GM12878 (cell line): ENCODE data around the gene CLIP3. TPM values are rescaled to one million over a fixed set of nuclear protein-coding genes. Genes with fewer than 3 reads are reported as not detected.

ENCODE experiments used
- polyA plus RNA-seq, 11 experiments: library from polyadenylated mRNA; depleted of rRNA in 4 of 11; unstranded in 6 of 11; stranded (reverse) in 5 of 11; fragments of >200 nt; fragmentation: Nextera tagmentation in 4 of 11; fragmentation: Illumina TruSeq in 1 of 11; extraction: Ambion mirVana in 4 of 11; extraction: Trizol in 1 of 11; gene quantifications; 1 replicate in 1 of 11; 2 replicates in 10 of 11; pipeline versions ENCODE4 v1.2.1 to v1.2.3, GENCODE V29; 2011 to 2016; ENCODE audit warnings: inconsistent platforms in 2 of 11, missing spikeins in 2 of 11, low read depth in 1 of 11
- total RNA-seq, 4 experiments: library from RNA; depleted of rRNA in 3 of 4; stranded (reverse); fragments of >200 nt in 3 of 4; fragmentation: Illumina TruSeq in 1 of 4; extraction: Trizol in 1 of 4; gene quantifications; 2 replicates each; pipeline versions ENCODE4 v1.2.1 to v1.2.3, GENCODE V29; 2013 to 2021

CLIP3 gene
- total and polyA plus RNA-seq, 10 of the 15 experiments (the other 5 are each of a cell fraction or from before 2014, with no cell fraction given): 0.09 to 2.7 (median 0.45) TPM; not detected in 1

Other genes starting within 250 kb of the CLIP3 start
Only the 7 nearest of the 20 such genes appear.
- 41.2 and 42.5 TPM in 2 replicates for gene SDHAF1, start 37.7 kb downstream of the CLIP3 start, total RNA-seq (2014; rRNA removed)
- gene SDHAF1, start 37.7 kb downstream of the CLIP3 start, total RNA-seq (2014; rRNA removed; fragmentation: Illumina TruSeq; extraction: Trizol): 14.6 and 15.6 TPM in 2 replicates
- gene SDHAF1, start 37.7 kb downstream of the CLIP3 start, total RNA-seq (2021): 30.9 and 32.7 TPM in 2 replicates
- gene SDHAF1, start 37.7 kb downstream of the CLIP3 start, polyA plus RNA-seq (2011; rRNA removed): 13.2 and 17.9 TPM in 2 replicates
- gene SDHAF1, start 37.7 kb downstream of the CLIP3 start, polyA plus RNA-seq (2014; fragmentation: Illumina TruSeq; extraction: Trizol): 3.4 and 9.0 TPM in 2 replicates
- 1 to 10 TPM in 1 of 2 experiments, under 1 TPM in 1; 0.74 to 3.3 TPM for gene SDHAF1, start 37.7 kb downstream of the CLIP3 start, polyA plus RNA-seq (2014; fragmentation: Nextera tagmentation; extraction: Ambion mirVana)
- gene SDHAF1, start 37.7 kb downstream of the CLIP3 start, polyA plus RNA-seq (2014; rRNA removed): 45.6 and 46.5 TPM in 2 replicates
- gene SDHAF1, start 37.7 kb downstream of the CLIP3 start, polyA plus RNA-seq (2016; fragmentation: Nextera tagmentation; extraction: Ambion mirVana): 10 to 100 TPM; 32.3 to 36.1 TPM
- 0.68 and 0.87 TPM in 2 replicates for gene SYNE4, start 24.1 kb downstream of the CLIP3 start, total RNA-seq (2014; rRNA removed)
- 0.09 and 0.76 TPM in 2 replicates for gene SYNE4, start 24.1 kb downstream of the CLIP3 start, total RNA-seq (2014; rRNA removed; fragmentation: Illumina TruSeq; extraction: Trizol)
- gene SYNE4, start 24.1 kb downstream of the CLIP3 start, total RNA-seq (2021): 0.72 and 1.2 TPM in 2 replicates
- gene SYNE4, start 24.1 kb downstream of the CLIP3 start, polyA plus RNA-seq (2011; rRNA removed): 0.90 and 1.1 TPM in 2 replicates
- gene SYNE4, start 24.1 kb downstream of the CLIP3 start, polyA plus RNA-seq (2014; fragmentation: Illumina TruSeq; extraction: Trizol): 0.68 and 0.93 TPM in 2 replicates
- gene SYNE4, start 24.1 kb downstream of the CLIP3 start, polyA plus RNA-seq (2014; fragmentation: Nextera tagmentation; extraction: Ambion mirVana): under 1 TPM; 0.35 to 0.69 TPM
- gene SYNE4, start 24.1 kb downstream of the CLIP3 start, polyA plus RNA-seq (2014; rRNA removed): 0.72 and 1.2 TPM in 2 replicates
- under 1 TPM; 0.71 to 0.81 TPM for gene SYNE4, start 24.1 kb downstream of the CLIP3 start, polyA plus RNA-seq (2016; fragmentation: Nextera tagmentation; extraction: Ambion mirVana)
- gene ALKBH6, start 18.7 kb downstream of the CLIP3 start, total RNA-seq (2014; rRNA removed): 37.1 and 42.5 TPM in 2 replicates
- 22.0 and 22.7 TPM in 2 replicates for gene ALKBH6, start 18.7 kb downstream of the CLIP3 start, total RNA-seq (2014; rRNA removed; fragmentation: Illumina TruSeq; extraction: Trizol)
- gene ALKBH6, start 18.7 kb downstream of the CLIP3 start, total RNA-seq (2021): 31.4 and 32.0 TPM in 2 replicates
- 30.5 and 40.9 TPM in 2 replicates for gene ALKBH6, start 18.7 kb downstream of the CLIP3 start, polyA plus RNA-seq (2011; rRNA removed)
- gene ALKBH6, start 18.7 kb downstream of the CLIP3 start, polyA plus RNA-seq (2014; fragmentation: Illumina TruSeq; extraction: Trizol): 31.5 and 37.2 TPM in 2 replicates
- gene ALKBH6, start 18.7 kb downstream of the CLIP3 start, polyA plus RNA-seq (2014; fragmentation: Nextera tagmentation; extraction: Ambion mirVana): 1 to 10 TPM; 1.2 to 1.6 TPM
- gene ALKBH6, start 18.7 kb downstream of the CLIP3 start, polyA plus RNA-seq (2014; rRNA removed): 54.8 and 56.5 TPM in 2 replicates
- 10 to 100 TPM; 35.2 to 41.8 TPM for gene ALKBH6, start 18.7 kb downstream of the CLIP3 start, polyA plus RNA-seq (2016; fragmentation: Nextera tagmentation; extraction: Ambion mirVana)
- gene THAP8, start 21.4 kb upstream of the CLIP3 start, total RNA-seq (2014; rRNA removed): 1.6 and 4.4 TPM in 2 replicates
- gene THAP8, start 21.4 kb upstream of the CLIP3 start, total RNA-seq (2014; rRNA removed; fragmentation: Illumina TruSeq; extraction: Trizol): 0.40 and 0.41 TPM in 2 replicates
- gene THAP8, start 21.4 kb upstream of the CLIP3 start, total RNA-seq (2021): 1.7 and 2.4 TPM in 2 replicates
- 1.8 and 2.8 TPM in 2 replicates for gene THAP8, start 21.4 kb upstream of the CLIP3 start, polyA plus RNA-seq (2011; rRNA removed)
- gene THAP8, start 21.4 kb upstream of the CLIP3 start, polyA plus RNA-seq (2014; fragmentation: Illumina TruSeq; extraction: Trizol): 0.55 and 0.91 TPM in 2 replicates
- under 1 TPM; 0.24 to 0.35 TPM for gene THAP8, start 21.4 kb upstream of the CLIP3 start, polyA plus RNA-seq (2014; fragmentation: Nextera tagmentation; extraction: Ambion mirVana)
- 3.6 TPM in 2 replicates for gene THAP8, start 21.4 kb upstream of the CLIP3 start, polyA plus RNA-seq (2014; rRNA removed)
- gene THAP8, start 21.4 kb upstream of the CLIP3 start, polyA plus RNA-seq (2016; fragmentation: Nextera tagmentation; extraction: Ambion mirVana): 1 to 10 TPM; 4.2 TPM
- gene WDR62, start 22.0 kb upstream of the CLIP3 start, total RNA-seq (2014; rRNA removed): 12.4 and 14.2 TPM in 2 replicates
- 6.1 and 6.2 TPM in 2 replicates for gene WDR62, start 22.0 kb upstream of the CLIP3 start, total RNA-seq (2014; rRNA removed; fragmentation: Illumina TruSeq; extraction: Trizol)
- gene WDR62, start 22.0 kb upstream of the CLIP3 start, total RNA-seq (2021): 18.1 and 20.1 TPM in 2 replicates
- 3.4 and 7.6 TPM in 2 replicates for gene WDR62, start 22.0 kb upstream of the CLIP3 start, polyA plus RNA-seq (2011; rRNA removed)
- 4.6 and 7.6 TPM in 2 replicates for gene WDR62, start 22.0 kb upstream of the CLIP3 start, polyA plus RNA-seq (2014; fragmentation: Illumina TruSeq; extraction: Trizol)
- under 1 TPM; 0.08 to 0.49 TPM for gene WDR62, start 22.0 kb upstream of the CLIP3 start, polyA plus RNA-seq (2014; fragmentation: Nextera tagmentation; extraction: Ambion mirVana)
- gene WDR62, start 22.0 kb upstream of the CLIP3 start, polyA plus RNA-seq (2014; rRNA removed): 15.3 and 19.6 TPM in 2 replicates
- gene WDR62, start 22.0 kb upstream of the CLIP3 start, polyA plus RNA-seq (2016; fragmentation: Nextera tagmentation; extraction: Ambion mirVana): 10 to 100 TPM; 19.8 to 20.6 TPM
- not detected in 2 replicates for gene OVOL3, start 78.3 kb upstream of the CLIP3 start, total RNA-seq (2014; rRNA removed)
- not detected in 2 replicates for gene OVOL3, start 78.3 kb upstream of the CLIP3 start, total RNA-seq (2014; rRNA removed; fragmentation: Illumina TruSeq; extraction: Trizol)
- gene OVOL3, start 78.3 kb upstream of the CLIP3 start, total RNA-seq (2021): not detected in 2 replicates
- gene OVOL3, start 78.3 kb upstream of the CLIP3 start, polyA plus RNA-seq (2011; rRNA removed): not detected in 2 replicates
- gene OVOL3, start 78.3 kb upstream of the CLIP3 start, polyA plus RNA-seq (2014; fragmentation: Illumina TruSeq; extraction: Trizol): not detected in 2 replicates
- gene OVOL3, start 78.3 kb upstream of the CLIP3 start, polyA plus RNA-seq (2014; fragmentation: Nextera tagmentation; extraction: Ambion mirVana): not detected
- gene OVOL3, start 78.3 kb upstream of the CLIP3 start, polyA plus RNA-seq (2014; rRNA removed): not detected in 2 replicates
- gene OVOL3, start 78.3 kb upstream of the CLIP3 start, polyA plus RNA-seq (2016; fragmentation: Nextera tagmentation; extraction: Ambion mirVana): under 1 TPM in 1 of 2 experiments, not detected in 1; 0.43 TPM
- 169 and 194 TPM in 2 replicates for gene POLR2I, start 82.0 kb upstream of the CLIP3 start, total RNA-seq (2014; rRNA removed)
- 80.7 and 85.8 TPM in 2 replicates for gene POLR2I, start 82.0 kb upstream of the CLIP3 start, total RNA-seq (2014; rRNA removed; fragmentation: Illumina TruSeq; extraction: Trizol)
- 106 and 113 TPM in 2 replicates for gene POLR2I, start 82.0 kb upstream of the CLIP3 start, total RNA-seq (2021)
- gene POLR2I, start 82.0 kb upstream of the CLIP3 start, polyA plus RNA-seq (2011; rRNA removed): 19.4 and 30.9 TPM in 2 replicates
- 21.3 and 61.9 TPM in 2 replicates for gene POLR2I, start 82.0 kb upstream of the CLIP3 start, polyA plus RNA-seq (2014; fragmentation: Illumina TruSeq; extraction: Trizol)
- 100 to 1,000 TPM; 235 to 269 TPM for gene POLR2I, start 82.0 kb upstream of the CLIP3 start, polyA plus RNA-seq (2014; fragmentation: Nextera tagmentation; extraction: Ambion mirVana)
- gene POLR2I, start 82.0 kb upstream of the CLIP3 start, polyA plus RNA-seq (2014; rRNA removed): 196 and 211 TPM in 2 replicates
- 100 to 1,000 TPM; 256 to 272 TPM for gene POLR2I, start 82.0 kb upstream of the CLIP3 start, polyA plus RNA-seq (2016; fragmentation: Nextera tagmentation; extraction: Ambion mirVana)